ENCODE measurements around the gene TACR3. TPM values are rescaled to one million over a fixed set of nuclear protein-coding genes. Genes with fewer than 3 reads are reported as not detected.

Gene TACR3
- total RNA-seq, 1 experiment from 2014 or later, result 2.7 TPM

GRCh38 chr4:103634236-103634635, 85.5 kb downstream of the TACR3 start (continued):
- TF ChIP-seq, protein P1, sequence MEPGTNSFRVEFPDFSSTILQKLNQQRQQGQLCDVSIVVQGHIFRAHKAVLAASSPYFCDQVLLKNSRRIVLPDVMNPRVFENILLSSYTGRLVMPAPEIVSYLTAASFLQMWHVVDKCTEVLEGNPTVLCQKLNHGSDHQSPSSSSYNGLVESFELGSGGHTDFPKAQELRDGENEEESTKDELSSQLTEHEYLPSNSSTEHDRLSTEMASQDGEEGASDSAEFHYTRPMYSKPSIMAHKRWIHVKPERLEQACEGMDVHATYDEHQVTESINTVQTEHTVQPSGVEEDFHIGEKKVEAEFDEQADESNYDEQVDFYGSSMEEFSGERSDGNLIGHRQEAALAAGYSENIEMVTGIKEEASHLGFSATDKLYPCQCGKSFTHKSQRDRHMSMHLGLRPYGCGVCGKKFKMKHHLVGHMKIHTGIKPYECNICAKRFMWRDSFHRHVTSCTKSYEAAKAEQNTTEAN (CRISPR knock-in tag; IDR thresholded peaks at IDR 0.05), result no peak
- TF ChIP-seq FOXJ3 (CRISPR knock-in tag; IDR thresholded peaks at IDR 0.05; ENCODE audit: borderline replicate concordance) (no peak), ZNF138 (CRISPR knock-in tag; conservative IDR thresholded peaks at IDR 0.05) (no peak), NFATC4 (CRISPR knock-in tag; IDR thresholded peaks at IDR 0.05) (no peak), FOXK1 (CRISPR knock-in tag; IDR thresholded peaks at IDR 0.05) (no peak), JAZF1 (CRISPR knock-in tag; IDR thresholded peaks at IDR 0.05) (no peak)

DNA sequence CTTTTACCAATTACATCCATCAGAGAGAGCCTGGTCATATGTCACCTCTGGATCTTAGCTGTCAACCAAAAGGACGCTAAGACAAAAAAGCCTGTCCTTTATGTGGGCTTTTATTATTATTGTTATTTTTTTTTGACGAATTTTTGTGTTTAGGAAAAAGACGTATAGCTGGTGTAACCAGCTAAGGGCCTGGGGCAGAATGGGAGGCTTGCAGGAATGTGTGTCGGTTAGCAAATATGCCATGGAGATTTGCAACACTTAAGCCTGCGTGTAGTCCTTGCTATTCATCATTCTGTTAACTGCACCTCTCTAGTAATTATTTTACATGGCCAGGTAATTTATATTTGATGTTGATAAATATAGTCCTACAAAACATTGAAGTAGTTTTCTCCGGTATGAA, 93.5 kb downstream of the TACR3 start:
- DNase-seq (ENCODE audit: low spot score) (no peak), ATAC-seq (no peak)
- peaks cover 8% of the 10 kb centered on the region for H3K4me1 Mint-ChIP-seq
- no peak overlapping the region for H3K27ac Mint-ChIP-seq
- H3K27me3 Mint-ChIP-seq (ENCODE audit: low read depth), result no peaks in the 10 kb centered on the region
- ChIA-PET CTCF (no interaction called here), POLR2A (no interaction called here)
- no peak overlapping the region for H3K4me3 Mint-ChIP-seq
- peaks cover 15% of the 10 kb centered on the region; the same call in 1 of the 2 replicates for H3K9me3 Mint-ChIP-seq
- H3K36me3 Mint-ChIP-seq, result no peaks in the 10 kb centered on the region
- TF ChIP-seq IRF2 (CRISPR knock-in tag; IDR thresholded peaks at IDR 0.05; ENCODE audit: borderline replicate concordance, low read depth), result no peak

GRCh38 chr4:103591841-103592240, 127.9 kb downstream of the TACR3 start:
- TF ChIP-seq FOXP4 (CRISPR knock-in tag; IDR thresholded peaks at IDR 0.05) (no peak), FOXP1 (CRISPR knock-in tag; IDR thresholded peaks at IDR 0.05; ENCODE audit: borderline replicate concordance) (no peak), ETV6 (CRISPR knock-in tag; IDR thresholded peaks at IDR 0.05) (no peak), CBFB (CRISPR knock-in tag; IDR thresholded peaks at IDR 0.05; ENCODE audit: low read depth) (no peak), TP53 (CRISPR knock-in tag; IDR thresholded peaks at IDR 0.05) (no peak), MAX (CRISPR knock-in tag; IDR thresholded peaks at IDR 0.05) (no peak), AR (CRISPR knock-in tag; IDR thresholded peaks at IDR 0.05) (no peak), AFF4 (CRISPR knock-in tag; IDR thresholded peaks at IDR 0.05; ENCODE audit: borderline replicate concordance) (no peak), TEAD4 (CRISPR knock-in tag; IDR thresholded peaks at IDR 0.05) (no peak), NR2C2 (CRISPR knock-in tag; IDR thresholded peaks at IDR 0.05) (no peak), NFYB (CRISPR knock-in tag; conservative IDR thresholded peaks at IDR 0.05; ENCODE audit: low read depth) (no peak), ATF1 (CRISPR knock-in tag; IDR thresholded peaks at IDR 0.05) (no peak)
- TF ChIP-seq, protein P2, sequence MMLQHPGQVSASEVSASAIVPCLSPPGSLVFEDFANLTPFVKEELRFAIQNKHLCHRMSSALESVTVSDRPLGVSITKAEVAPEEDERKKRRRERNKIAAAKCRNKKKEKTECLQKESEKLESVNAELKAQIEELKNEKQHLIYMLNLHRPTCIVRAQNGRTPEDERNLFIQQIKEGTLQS (CRISPR knock-in tag; conservative IDR thresholded peaks at IDR 0.05), result no peak
- no peaks in the 10 kb centered on the region for H3K36me3 Mint-ChIP-seq
- H3K4me3 Mint-ChIP-seq, result no peak overlapping the region
- no peak for DNase-seq (ENCODE audit: low spot score)
- H3K4me1 Mint-ChIP-seq, result 0 out of 2 replicates have a peak, but pooled peaks cover 3% of the 10 kb centered on the region
- H3K27ac Mint-ChIP-seq, result no peak overlapping the region
- ChIA-PET POLR2A (no interaction called here), CTCF (no interaction called here)
- H3K9me3 Mint-ChIP-seq, result no peaks in the 10 kb centered on the region
- ATAC-seq, result no peak
- no peaks in the 10 kb centered on the region for H3K27me3 Mint-ChIP-seq (ENCODE audit: low read depth)

Measured in WTC11 (cell line).